GM18519 (cell line): Measurements from ENCODE around the gene CEBPE.

Experiments used
- ATAC-seq: cut with Tn5 transposase; IDR thresholded peaks from one replicate; pipeline ENCODE4 v1.9.1; 2021; ENCODE audit warnings: mild to moderate bottlenecking, moderate library complexity; ENCODE audit not compliant: unreplicated experiment, low FRiP score

CEBPE gene

GRCh38 chr14:23145794-23146350, 26.8 kb upstream of the CEBPE start:
- no peak for ATAC-seq

- no peak for ATAC-seq
Measured at GRCh38 chr14:23143911-23144310, 24.9 kb upstream of the CEBPE start.

GRCh38 chr14:23142826-23143225, 23.8 kb upstream of the CEBPE start:
- ATAC-seq, result no peak

GRCh38 chr14:23141706-23142444, 22.8 kb upstream of the CEBPE start:
- ATAC-seq, result no peak

- no peak for ATAC-seq
Measured at GRCh38 chr14:23140371-23140770, 21.3 kb upstream of the CEBPE start.

- ATAC-seq, result no peak
Measured at GRCh38 chr14:23139874-23140273, 20.8 kb upstream of the CEBPE start.

GRCh38 chr14:23137813-23138535, 18.9 kb upstream of the CEBPE start:
- ATAC-seq, result no peak

GRCh38 chr14:23137192-23137812, 18.2 kb upstream of the CEBPE start:
- ATAC-seq, result no peak

- no peak for ATAC-seq
Measured at GRCh38 chr14:23136566-23137133, 17.6 kb upstream of the CEBPE start.

GRCh38 chr14:23132970-23133369, 13.9 kb upstream of the CEBPE start:
- no peak for ATAC-seq

DNA sequence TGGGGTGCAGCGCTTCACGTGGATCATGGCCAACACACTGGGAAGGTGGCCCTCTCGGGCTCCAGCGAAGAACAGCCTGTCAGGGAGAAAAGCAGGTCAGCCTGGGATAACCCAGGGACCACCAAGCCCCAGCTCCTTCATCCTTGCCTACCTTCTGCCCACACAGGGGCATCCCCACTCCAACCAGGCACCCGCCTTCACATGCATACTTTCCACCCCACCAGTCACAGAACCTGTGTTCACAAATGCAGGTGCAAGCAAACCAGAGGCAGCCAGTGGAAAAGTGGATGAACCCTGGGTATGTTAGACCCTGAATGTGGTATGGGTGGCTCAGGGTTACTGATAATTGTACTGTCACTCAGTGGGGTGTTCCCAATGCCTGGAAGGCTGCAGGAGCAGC, 12.4 kb upstream of the CEBPE start:
- no peak for ATAC-seq

GRCh38 chr14:23130871-23131270, 11.8 kb upstream of the CEBPE start:
- ATAC-seq, result no peak

- no peak for ATAC-seq
Measured at GRCh38 chr14:23129759-23130316, 10.8 kb upstream of the CEBPE start.

DNA sequence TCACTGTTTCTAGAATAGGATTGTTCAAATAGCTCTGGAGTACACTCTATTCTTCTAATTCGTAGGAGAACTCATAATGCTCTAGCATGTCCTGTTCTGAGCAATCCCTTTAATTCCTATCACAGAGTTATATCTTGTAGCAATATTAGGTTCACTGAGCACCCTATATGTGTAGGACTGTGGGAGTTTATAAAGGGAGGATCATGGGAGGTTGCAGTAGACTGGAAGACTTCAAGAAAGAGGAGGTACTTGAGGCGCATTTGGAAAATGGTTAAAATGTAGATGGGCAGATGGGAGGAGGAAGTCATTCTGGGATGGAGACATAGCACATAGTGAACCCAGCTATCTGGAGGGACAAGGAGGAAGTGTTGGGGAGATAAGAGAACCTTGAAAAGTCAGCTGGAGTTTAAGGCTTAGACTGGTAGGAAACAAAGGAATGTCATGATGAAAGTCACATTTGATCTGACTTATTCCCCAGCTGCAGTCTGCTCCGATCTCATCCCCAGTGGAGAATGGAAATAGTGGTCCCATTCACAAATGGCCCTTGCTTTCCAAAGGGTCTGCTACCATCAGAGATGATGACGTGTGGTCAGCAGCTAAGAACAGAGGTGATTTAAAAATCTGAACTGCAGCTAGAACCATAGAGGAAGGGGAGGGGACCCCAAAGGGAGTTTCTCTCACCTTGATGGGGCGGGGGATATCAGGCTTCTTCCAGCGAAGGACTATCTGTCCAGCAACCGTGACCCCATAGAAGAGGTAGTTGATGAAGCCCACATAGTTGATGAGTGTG, 10.1 kb upstream of the CEBPE start:
- no peak for ATAC-seq

- no peak for ATAC-seq
Measured at GRCh38 chr14:23127861-23128260, 8.8 kb upstream of the CEBPE start.

DNA sequence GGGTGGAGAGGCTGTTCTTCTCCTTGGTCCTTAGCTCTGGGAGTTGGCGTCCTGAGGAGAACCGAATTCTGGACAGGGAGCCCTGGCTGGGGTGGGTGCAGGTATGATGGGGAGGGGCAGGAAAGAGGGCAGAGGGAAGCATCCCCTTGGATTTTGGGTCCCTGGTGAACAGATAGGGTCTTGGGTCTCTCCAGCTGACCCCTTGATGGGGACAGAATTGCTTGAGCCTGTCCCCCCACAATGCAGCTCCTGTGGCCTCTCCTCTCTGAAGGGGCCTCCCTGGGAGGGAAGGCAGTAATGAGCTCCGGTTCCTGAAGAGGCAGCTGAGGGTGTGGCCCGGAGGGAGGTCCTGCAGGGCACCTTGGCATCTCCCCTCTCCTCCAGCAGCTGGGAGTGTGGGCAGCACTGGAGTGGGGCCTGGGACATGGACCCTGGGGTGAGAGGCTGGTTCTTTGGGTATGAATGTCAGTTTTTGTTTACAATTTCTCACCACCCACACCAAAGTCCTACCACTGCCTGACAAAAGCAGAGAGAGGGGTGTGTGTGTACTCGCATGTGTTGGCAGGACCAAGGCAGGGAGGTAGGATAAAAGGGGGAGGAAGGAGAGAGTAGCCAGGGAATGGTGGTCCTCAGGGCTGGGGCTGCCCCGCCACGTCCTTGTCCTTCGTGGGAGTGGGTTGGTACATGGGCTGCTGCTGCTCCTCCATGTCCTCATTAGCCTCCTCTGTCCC, 7.7 kb upstream of the CEBPE start:
- ATAC-seq, result no peak

DNA sequence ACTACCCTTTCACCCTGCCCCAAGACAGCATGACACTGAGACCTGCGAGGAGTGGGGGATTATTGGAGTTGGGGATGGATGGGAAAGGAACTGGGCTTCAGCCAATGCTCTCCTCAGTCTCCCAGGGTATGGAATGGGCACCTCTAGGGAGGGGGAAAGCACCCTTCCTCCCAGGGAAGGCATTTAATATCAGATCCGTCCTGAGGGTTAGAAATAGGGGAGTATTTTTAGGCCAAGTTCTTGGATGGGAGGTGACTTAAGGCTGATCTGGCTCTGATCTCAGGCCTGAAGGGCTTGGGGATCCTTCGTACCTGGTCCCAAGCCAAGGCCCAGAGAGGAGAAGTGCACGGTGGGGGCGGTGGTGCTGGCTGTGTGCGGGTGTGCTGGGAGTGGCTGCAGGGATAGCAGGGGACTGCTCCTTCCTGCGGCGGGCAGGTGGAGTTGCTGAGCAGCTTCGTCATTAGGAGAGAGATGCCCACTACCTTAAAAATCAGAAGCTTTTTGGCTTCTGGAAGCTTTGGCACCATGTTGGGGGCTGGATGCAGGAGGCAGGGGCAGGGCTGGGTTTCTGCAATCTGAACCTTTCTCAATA, 7.0 kb upstream of the CEBPE start:
- no peak for ATAC-seq

- no peak for ATAC-seq
Measured at GRCh38 chr14:23125011-23125410, 6.0 kb upstream of the CEBPE start.
